Stimulated activated CD8-positive, alpha-beta memory T cell treated with anti-CD3 and anti-CD28 coated beads, Interleukin-2, amount 100 ng/mL, for 1 hour (primary cell): Measurements from ENCODE around the gene FGGY.

Experiments
- DNase-seq, 2 donors: peaks; one replicate each; pipeline ENCODE4 v3.0.0-alpha.2; 2020; ENCODE audit warnings: low read depth in 2 of 2

Gene FGGY

DNA sequence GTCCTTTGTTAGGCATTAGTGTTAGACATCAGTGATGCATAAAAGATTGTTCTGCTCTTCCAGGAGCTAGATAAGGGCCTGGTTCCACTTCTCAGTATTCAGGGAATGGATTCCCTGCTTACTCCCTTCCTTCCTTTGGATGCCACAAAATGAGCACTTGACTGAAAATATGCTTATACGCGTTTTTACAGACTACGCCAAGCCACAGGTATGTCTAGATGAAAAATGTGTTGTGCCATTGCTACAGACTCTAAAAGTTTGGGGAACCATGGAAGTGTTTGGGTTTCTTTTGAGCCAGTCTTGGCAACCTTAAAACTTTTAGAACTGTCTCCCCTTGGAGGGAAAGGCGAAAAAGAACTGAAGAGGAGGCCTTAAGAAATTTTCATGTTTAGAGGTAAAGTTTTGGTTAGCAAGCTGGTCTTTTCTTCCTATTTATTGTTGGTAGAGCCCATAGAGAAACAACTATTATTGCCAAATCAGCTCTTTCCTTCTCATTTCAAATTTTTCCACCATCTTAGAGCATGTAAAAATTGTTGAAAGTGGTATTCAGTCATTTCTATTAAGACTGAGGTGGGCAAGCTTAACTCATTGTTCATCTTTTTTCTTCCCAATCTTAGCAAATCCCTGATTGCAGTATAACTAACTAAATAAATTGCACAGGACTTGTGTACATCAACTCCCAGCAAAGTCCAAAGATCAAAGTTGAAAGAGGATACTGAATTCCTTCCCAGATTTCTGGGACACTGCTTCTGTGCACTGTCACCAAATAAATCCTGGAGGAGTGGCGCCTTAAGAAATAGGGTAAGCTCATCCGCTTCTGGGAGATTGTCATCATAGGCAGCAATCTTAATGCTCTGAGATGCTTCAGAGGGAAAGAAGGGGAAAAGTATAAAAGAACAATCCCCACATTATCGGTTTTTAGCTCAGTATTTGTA, 18.9 kb downstream of the FGGY start:
- no peak for DNase-seq

DNA sequence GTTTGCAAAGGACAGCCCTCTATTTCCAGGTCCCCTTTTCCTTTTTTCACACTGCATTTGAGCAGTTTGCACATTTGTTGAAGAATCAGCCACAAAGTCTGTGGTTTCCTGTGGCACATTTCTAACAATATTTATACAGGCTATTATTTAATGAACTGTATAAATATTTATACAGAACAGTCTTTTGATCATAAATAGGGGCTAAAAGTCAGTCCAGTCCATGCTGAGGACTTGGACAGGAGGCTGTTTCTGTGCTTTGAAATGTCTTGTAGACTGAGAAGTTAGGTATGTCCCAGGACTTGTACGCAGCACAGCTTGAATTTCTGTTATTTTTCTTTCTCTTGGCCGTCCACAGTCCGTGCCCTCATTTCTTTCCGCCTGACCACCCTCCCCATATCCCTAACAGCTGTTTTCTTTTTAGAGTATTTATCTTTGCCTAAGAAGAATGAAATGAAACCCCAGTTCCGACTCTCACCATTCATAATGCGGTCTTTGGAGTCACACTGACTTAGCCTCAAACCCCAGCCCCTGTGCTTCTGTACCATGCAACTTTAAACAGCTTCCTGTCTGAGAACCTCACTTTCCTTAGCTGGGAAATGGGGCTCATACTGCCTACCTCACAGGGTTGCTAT, 19.7 kb downstream of the FGGY start:
- no peak for DNase-seq

DNA sequence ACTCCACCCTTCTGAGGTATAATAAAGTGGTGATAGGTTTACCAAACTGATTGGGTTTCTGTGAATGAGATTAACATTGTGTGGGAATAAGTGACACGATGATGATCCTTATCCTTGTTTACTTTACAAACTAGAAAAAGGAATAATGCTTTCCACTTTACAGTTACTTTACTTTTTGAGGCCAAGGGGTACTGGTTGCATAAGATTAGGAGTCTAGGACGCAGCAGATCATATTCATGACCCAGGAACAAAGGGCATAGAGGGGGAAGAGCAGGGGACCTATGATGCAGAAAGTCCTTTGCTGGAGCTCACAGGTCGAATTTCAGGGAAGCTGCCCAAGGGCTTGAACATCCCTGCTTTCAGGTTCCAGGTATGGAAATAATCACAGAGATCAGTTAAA, 20.4 kb downstream of the FGGY start:
- DNase-seq = no peak

DNA sequence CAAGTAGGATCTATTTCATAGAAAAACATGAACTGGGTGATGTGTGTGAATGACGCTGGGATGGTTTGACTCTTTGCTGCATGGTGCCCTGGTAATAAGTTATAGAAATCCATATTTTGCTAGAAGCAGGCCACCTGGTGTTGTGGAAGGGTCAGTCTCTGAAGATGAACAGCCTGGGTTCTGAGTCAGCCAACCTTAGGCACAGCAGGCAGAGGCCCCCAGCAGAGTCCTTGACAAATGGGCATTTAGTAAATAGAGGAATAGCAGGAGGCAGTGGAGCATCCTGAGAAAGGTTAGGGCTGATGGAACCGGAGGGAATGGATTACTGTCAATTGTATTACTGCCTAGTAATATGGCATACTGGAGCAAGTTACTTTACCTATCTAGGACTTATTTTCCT, 20.9 kb downstream of the FGGY start:
- no peak for DNase-seq

DNA sequence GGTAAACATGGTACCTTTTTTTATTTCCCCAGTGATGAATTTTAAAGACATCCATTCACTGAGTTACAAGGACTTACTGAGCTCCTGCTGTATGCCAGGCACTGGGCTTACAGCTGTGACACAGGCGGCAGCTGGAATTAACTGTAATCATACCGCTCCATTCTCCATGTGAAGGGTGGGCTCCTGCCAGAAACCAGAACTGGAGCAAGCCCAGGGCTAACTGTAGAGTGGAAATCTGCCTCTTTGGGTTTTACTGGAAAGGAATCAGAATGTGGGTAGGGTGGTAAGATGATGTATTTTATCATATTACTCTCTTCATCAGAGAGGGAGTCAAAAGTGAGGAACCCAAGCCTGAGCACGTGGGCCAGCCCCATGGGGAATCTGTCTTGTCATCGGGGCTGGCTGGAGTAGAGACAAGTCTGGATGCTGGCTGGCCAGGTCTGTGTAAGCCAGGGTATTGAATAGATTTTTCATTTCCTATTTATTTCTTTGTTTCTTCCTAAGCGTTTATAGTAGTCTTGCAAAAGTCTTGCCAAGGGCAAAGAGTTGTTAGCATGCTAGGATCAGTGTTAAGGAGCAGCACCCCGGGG, 21.5 kb downstream of the FGGY start:
- no peak for DNase-seq

DNA sequence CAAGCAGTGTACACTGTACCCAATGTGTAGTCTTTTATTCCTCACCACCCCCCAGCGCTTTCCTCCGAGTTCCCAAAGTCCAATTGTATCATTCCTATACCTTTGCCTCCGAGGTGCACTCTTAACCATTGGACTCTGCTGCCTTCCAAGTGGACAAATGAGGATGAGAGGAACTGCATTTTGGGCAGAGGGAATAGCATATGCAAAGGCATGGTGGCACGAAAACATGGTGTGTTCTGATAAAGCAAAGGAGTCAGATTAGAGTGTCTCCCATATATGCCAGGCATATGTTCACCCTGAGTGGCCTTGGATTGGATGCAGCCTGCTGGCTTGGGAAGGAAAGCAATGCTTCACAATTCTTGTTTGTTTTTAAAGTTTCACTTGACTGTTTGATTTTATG, 25.5 kb downstream of the FGGY start:
- no peak for DNase-seq

DNA sequence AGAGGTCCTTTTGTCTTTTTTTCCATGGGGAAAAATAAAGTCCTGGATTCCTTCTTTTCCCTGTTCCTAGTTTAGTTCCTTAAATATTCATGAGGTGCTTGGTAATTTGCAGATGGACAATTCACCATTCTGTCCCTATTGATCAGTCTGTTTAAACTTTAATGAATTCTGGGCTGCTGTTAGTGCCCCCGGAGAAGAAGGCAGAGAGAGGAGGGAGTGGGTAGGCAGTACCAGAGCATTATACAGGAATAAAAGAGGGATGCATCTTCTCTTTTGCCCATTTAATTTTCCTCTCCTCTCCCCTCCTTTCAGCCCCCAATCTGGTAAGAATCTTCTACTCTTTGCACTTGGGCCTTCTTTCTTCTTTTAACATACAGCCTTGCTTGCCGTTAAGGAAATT, 25.9 kb downstream of the FGGY start:
- no peak for DNase-seq

DNA sequence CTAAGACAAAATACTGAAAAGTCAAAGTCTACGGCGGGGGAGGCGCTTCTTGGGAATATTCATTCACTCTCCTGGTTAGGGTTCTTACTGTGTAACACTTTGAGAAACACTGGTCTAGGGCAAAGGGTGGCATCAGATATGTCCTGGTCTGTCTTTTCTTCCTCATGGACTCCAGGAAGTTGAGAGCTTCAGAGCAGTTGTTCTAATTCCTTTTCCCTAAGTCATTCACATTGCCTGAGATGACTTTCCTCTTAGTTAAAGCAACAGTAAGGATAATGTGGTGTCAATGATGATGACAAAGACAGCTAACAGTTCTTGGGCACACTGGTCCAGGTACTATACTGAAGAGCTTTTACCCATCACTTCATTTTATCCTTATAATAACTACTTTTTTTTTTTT, 27.0 kb downstream of the FGGY start:
- no peak for DNase-seq

DNA sequence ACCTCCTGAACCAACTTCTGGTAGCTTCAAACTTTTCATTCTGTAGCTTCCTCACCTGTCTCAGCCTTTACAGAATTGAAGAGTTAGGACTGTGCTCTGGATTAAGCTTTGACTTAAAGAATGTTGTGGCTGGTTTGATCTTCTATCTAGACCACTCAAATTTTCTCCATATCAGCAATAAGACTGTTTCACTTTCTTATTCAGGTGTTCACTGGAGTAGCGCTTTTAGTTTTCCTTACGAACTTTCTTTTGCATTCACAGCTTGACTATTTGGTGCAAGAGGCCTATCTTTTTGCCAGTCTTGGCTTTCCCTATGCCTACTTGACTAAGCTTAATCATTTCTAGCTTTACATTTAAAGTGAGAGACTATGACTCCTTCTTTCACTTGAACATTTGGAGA, 31.5 kb downstream of the FGGY start:
- DNase-seq = no peak

DNA sequence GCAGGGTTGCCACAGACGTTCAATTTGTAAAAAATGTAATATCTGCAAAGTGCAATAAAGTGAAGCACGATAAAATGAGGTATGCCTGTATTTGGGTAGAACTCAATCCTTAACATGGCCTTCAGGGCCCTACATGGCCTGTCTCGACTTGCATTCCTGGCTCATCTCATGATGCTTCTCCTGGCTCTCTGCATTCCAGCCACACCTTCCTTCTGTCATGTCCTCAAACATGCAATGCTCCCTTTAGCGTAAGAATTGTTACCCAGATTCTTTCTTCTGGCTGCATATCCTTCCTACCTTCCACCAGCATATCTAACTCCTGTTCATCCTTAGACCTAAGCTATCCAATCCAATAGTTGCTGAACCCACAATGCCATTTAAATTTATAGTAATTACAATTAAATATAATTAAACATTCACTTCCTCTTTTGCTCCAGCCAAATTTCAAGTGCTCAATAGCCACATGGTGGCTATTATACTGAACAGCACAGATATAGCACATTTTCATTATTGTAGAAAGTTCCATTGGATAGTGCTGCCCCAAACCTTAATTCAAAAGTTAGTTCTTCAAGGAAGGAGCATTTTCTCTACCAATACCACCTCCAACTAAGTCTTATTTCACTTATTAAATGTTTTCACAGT, 32.6 kb downstream of the FGGY start:
- DNase-seq = no peak

DNA sequence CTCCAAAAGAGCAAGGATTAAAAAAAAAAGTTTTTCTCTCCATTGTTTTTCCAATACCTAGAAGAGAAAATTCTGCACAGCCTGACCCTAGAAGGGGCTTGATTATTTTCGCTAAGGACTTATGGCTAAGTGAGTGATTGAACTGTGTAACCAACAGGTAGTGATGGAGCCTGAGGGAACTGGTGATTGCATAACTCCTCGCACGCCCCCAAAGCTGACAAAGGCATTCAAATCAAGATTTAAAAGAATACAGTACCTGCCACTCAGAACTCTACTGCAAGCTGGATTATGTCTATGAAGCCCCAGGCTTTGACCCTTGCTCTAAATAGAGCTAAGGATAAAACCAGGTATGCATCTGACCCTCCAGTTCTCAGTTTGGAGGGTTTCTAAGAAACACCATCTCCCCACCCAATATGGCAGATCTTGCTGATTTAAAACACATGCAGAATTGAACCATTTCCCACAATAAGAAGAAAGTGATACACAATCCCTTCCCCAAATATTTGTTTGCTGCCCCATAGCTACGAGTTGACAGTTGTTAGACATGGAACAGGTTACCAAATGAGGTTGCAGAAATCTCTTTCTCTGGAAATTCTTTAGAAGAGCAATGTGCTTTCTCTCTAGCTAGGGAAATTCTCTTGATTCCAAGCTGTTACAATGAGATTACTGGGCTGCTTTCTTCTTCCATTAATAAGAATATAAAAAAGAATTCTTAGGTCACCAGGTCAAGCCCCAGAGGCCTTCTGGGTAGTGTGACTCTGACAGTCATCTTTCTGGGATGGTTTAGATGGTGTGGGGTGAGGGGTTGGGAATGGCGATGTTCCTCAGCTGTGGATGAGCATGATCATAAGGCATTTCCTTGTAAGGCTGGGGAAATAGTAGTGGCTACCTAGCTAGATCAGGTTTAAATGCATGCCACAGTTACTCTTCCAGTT, 35.1 kb downstream of the FGGY start:
- DNase-seq = no peak

DNA sequence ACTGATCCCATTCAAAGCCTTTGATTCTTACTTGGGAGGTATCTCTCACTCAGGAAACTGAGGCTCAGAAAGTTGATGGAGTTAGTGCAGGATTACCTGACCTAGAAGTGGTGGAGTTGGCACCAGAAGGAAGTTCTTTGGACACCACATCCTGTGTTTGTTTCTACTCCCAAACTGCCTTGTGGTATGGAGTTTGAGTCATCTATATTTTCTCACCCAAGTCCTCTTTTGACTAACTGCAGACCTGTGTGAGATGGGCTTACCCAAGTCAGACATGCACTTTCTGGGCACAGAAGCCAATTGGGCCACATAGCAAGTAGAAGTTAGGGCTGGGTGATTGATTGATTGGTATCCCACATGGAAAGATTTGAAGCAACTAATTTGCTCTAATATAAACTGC, 36.1 kb downstream of the FGGY start:
- DNase-seq = no peak

DNA sequence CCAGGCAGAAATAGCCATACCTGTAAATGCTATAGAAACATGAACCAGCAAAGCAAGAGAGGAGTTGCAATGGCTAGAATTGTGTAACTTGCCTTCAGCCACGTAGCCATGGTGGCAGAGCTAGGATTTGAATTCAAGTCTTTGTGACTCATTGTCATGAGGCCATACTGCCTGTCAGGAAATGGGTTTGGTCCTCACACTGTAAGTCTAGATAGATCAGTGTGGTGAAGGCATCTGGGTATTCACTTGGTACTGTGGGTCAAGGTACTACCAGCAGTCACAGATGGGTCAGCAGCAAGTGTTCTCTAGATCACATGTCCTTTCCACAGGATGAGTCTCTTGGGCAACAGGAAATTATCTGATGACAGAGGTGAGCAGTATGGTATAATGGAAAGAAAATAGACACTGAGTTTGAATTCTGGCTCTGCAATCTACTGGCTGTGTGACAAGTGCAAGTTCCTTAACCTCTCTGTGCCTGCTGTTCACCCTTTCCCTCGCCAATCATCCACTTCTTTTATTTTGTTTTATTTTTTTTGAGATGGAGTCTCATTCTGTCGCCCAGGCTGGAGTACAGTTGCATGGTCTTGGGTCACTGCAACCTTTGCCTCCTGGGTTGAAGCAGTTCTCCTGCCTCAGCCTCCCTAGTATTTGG, 36.9 kb downstream of the FGGY start:
- no peak for DNase-seq

DNA sequence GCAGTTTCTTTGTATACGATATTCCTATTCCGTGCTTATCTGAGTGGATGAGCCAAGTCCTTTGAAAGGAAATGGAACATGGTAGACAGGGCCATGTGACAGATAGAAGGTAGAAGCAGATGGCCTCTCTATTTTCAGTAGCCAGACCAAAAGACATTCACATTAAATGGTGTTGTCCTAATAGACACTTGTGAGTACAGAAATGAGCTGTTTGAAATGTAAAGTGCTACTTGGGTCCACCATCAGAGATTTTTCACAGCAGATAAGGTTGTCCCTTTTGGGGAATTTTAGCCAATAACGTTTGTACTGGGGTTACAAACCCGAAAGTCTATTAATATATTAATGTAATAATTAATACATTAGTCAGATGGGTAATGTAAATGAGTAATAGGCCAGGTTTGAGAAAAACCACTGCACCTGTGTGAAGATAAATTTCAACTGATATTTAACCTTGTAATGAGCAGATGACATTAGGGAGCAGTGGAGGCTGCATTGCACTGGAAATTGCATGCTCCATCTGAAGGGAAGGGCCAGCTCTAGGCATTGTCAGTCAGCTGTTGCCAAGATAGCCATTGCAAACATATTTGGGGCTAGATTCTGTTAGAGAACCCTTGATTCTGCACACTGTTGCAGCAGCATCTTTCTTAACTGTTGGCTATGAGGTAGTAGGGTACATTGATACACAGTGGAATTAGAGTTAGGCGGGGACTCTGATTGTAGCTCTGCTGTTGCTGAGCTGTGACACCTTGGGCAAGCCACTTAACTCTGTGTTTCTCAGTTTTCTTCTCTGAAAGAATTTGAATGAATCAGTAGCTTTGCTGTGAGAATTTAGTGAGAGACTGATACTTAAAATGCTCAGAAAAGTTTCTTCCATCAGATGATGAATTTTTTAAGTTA, 43.8 kb downstream of the FGGY start:
- DNase-seq = no peak

DNA sequence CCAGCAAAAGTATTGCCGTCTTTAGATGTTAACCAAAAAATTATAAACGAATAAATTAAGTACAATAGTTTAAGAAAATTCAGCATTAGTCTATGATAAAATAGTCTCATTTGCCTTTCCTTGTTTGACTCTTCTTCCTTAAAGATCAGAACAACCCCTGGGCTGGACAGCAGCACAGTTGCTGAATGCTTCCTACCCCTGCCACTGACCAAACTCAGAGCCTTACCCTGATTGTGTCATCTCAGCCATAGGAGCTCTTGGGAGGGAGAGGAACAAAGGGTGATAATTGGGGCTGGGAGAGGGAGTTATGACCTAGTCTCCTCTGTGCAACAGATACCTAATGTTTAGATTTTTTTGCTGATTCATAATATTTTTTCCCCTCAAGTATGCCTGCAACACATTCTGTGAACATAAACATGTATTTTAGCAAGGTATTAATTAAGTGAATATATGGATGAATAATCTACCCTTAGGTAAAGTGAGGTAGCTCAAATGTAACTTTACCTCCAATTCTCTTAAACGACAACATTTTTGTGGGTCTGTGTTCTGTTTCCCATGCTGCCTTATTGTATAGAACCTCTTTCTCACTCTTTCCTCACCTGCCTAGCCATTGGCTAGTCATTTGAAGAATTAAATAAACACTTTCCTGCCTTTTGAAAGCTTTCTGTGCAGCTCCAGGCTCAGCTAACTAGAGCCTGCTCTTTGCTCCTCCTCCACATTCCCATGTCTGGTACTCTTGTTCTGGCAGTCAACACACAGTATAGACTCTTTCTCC, 46.1 kb downstream of the FGGY start:
- DNase-seq = no peak

DNA sequence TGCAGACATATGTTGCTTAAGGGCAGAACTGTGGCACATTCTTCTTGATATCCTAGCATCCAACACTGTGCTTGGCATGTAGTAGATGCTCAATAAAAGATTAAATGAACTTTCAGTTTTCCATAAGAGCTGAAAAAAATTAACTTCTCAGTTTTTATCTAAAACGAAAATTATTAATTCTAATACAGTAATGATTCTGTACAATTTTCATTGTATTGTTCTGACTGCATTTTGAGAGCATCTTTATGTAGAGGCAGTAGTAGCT, 46.6 kb downstream of the FGGY start:
- DNase-seq = no peak

DNA sequence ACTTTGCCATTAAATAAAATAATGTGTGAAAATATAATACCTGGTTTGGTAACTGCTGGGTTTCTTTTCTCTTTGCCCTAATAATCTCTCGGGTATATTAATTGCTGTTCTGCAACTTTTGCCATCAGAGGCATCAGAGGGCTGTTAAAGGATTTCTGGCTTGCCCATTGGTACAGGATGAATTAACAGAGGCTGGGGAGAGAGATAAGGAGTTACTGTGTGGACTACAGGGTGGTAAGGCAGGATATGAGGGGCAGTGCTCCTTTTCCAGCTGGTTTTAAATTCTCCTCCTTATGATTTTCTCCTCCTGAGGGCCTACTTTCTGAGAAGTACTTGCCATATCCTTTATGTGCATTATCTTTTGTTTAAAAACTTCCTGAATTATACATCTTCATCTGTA, 48.3 kb downstream of the FGGY start:
- DNase-seq = no peak

DNA sequence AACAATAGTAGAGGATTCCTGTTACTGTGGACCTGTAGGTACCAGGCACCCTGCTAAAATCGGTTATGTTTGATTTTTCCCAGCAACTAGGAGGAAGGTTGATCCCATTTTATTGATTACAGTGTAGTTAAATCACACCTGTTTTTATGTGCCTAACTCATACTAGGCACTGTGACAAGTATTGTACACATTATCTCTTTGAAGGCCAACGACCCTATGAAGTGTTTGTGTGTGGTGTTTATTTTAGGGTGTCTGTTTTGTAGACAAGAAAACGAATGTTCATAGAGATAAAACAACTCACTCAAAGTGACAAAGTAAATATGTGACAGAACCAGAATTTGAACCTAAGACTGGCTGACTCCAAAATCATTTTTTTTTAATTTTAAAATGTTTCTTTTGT, 49.5 kb downstream of the FGGY start:
- DNase-seq = no peak

DNA sequence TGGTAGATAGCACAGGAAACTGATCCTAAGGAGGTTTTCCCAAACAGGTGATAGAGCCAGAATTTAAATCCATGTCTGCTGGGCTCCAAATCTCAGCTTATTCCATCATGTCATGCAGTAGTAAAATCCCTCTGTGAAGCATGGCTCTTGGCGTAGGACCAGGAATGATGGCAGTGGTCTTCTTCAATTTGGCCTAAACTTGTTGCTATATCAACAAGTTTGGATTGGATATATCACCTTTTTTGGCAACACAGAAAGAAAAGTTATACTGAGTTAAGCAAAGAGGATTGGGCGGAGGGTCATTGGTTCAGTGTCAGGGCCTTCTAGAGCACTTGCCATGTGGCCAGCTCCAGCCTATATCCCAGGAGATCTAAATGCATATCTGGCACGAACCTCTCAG, 52.2 kb downstream of the FGGY start:
- DNase-seq = no peak
